Smooth muscle cell (in vitro differentiated cells): ENCODE measurements around the gene GREB1. TPM values are rescaled to one million over a fixed set of nuclear protein-coding genes. Genes with fewer than 3 reads are reported as not detected.

ENCODE experiments used
- DNase-seq: peaks from one replicate; lab custom pipeline; 2025; ENCODE audit not compliant: unreplicated experiment; lab: John Stamatoyannopoulos, UW
- H2AFZ ChIP-seq: fragments of 200-600 bp; sonication (generic); 2 replicates; pipeline ENCODE4 v1.6.0; 2016; ENCODE audit warnings: antibody characterized with exemption, low read depth, mild to moderate bottlenecking
- H3F3A ChIP-seq: fragments of 200-600 bp; sonication (generic); 2 replicates; pipeline ENCODE4 v1.6.0; 2017; ENCODE audit warnings: antibody characterized with exemption, low read depth
- H3K27ac ChIP-seq: fragments of 200-600 bp; sonication (generic); 2 replicates; pipeline ENCODE4 v1.5.1; 2016; ENCODE audit warnings: low read depth, mild to moderate bottlenecking
- H3K27me3 ChIP-seq: fragments of 200-600 bp; sonication (generic); 2 replicates; pipeline ENCODE4 v1.6.1; 2016; ENCODE audit warnings: low read depth, mild to moderate bottlenecking
- H3K36me3 ChIP-seq: fragments of 200-600 bp; sonication (generic); 2 replicates; pipeline ENCODE4 v1.5.1; 2016; ENCODE audit warnings: low read depth
- H3K4me1 ChIP-seq: fragments of 200-600 bp; sonication (generic); 2 replicates; pipeline ENCODE4 v1.5.1; 2016; ENCODE audit warnings: low read depth
- H3K4me2 ChIP-seq: fragments of 200-600 bp; sonication (generic); 2 replicates; pipeline ENCODE4 v1.6.0; 2016; ENCODE audit warnings: mild to moderate bottlenecking
- H3K4me3 ChIP-seq: fragments of 200-600 bp; sonication (generic); 2 replicates; pipeline ENCODE4 v1.5.1; 2016; ENCODE audit warnings: mild to moderate bottlenecking
- H3K79me2 ChIP-seq: fragments of 200-600 bp; sonication (generic); 2 replicates; pipeline ENCODE4 v1.6.0; 2016; ENCODE audit warnings: low read depth, mild to moderate bottlenecking
- H3K9ac ChIP-seq: fragments of 200-600 bp; sonication (generic); 2 replicates; pipeline ENCODE4 v1.6.0; 2016; ENCODE audit warnings: low read depth
- H3K9me3 ChIP-seq: fragments of 200-600 bp; sonication (generic); replicated peaks from 2 replicates; pipeline ENCODE4 v1.5.1; 2016; ENCODE audit warnings: low read depth
- H4K20me1 ChIP-seq: fragments of 200-600 bp; sonication (generic); 2 replicates; pipeline ENCODE4 v1.6.0; 2016; ENCODE audit warnings: low read depth
- CTCF ChIP-seq: fragments of 200-600 bp; sonication (generic); IDR thresholded peaks from 2 replicates; pipeline ENCODE4 v1.5.1; 2017; ENCODE audit warnings: borderline replicate concordance, mild to moderate bottlenecking, antibody characterized with exemption; ENCODE audit not compliant: insufficient read depth, poor library complexity, severe bottlenecking
- WGBS: methylation state at CpG from one replicate; pipeline ENCODE4 v1.1.7; 2016; ENCODE audit warnings: low lambda C conversion rate; 5-methylcytosine and 5-hydroxymethylcytosine counted together
- polyA plus RNA-seq: library from polyadenylated mRNA; unstranded; fragments of >200 nt; fragmentation: Nextera tagmentation; extraction: Ambion mirVana; gene quantifications from 2 replicates; pipeline ENCODE4 v1.2.1, GENCODE V29; 2016
- total RNA-seq: library from RNA; depleted of rRNA; stranded (reverse); fragments of >200 nt; gene quantifications from 2 replicates; pipeline ENCODE4 v1.2.3, GENCODE V29; 2014

Gene GREB1
- total and polyA plus RNA-seq, 2 experiments from 2014 or later = 1.7 to 4.3 TPM

- Histone ChIP-seq H3K36me3 (no peaks in the 10 kb centered on the region), H3K4me2 (peak overlapping the region; percentile 10), H3K27me3 (no peaks in the 10 kb centered on the region), H3K4me1 (peaks cover 29% of the 10 kb centered on the region), H4K20me1 (no peaks in the 10 kb centered on the region), H3K9ac (no peak overlapping the region), H3K9me3 (no peaks in the 10 kb centered on the region), H3F3A (no peaks in the 10 kb centered on the region), H2AFZ (no peak overlapping the region), H3K27ac (no peak overlapping the region), H3K79me2 (no peaks in the 10 kb centered on the region), H3K4me3 (no peak overlapping the region)
- no peak for TF ChIP-seq CTCF
- no peak for DNase-seq
- WGBS = 95% methylated on average over 5 of the region's 5 CpGs
Observed at GRCh38 chr2:11513319-11513718, 20.5 kb upstream of the GREB1 start.

- Histone ChIP-seq H2AFZ (no peak overlapping the region), H3K9me3 (no peaks in the 10 kb centered on the region), H3K4me2 (no peak overlapping the region), H3K27ac (no peak overlapping the region), H3K27me3 (no peaks in the 10 kb centered on the region), H4K20me1 (no peaks in the 10 kb centered on the region), H3K4me3 (no peak overlapping the region), H3F3A (no peaks in the 10 kb centered on the region), H3K36me3 (no peaks in the 10 kb centered on the region), H3K79me2 (no peaks in the 10 kb centered on the region), H3K4me1 (peaks cover 29% of the 10 kb centered on the region), H3K9ac (no peak overlapping the region)
- TF ChIP-seq CTCF = no peak
- WGBS = 94% methylated on average over 3 of the region's 3 CpGs
- no peak for DNase-seq
Observed at GRCh38 chr2:11514081-11514730, 19.6 kb upstream of the GREB1 start.

GRCh38 chr2:11514904-11515303 is 18.9 kb upstream of the GREB1 start:
- 97% methylated on average over 6 of the region's 6 CpGs for WGBS
- Histone ChIP-seq H3K4me3 (no peak overlapping the region), H3F3A (no peaks in the 10 kb centered on the region), H3K4me1 (peaks cover 29% of the 10 kb centered on the region), H3K9ac (no peak overlapping the region), H4K20me1 (no peaks in the 10 kb centered on the region), H3K27me3 (no peaks in the 10 kb centered on the region), H2AFZ (no peak overlapping the region), H3K27ac (no peak overlapping the region), H3K36me3 (no peaks in the 10 kb centered on the region), H3K9me3 (no peaks in the 10 kb centered on the region), H3K4me2 (no peak overlapping the region), H3K79me2 (no peaks in the 10 kb centered on the region)
- no peak for DNase-seq
- no peak for TF ChIP-seq CTCF

GRCh38 chr2:11515490-11515981 is 18.3 kb upstream of the GREB1 start:
- H3K4me1 ChIP-seq = peaks cover 29% of the 10 kb centered on the region
- no peaks in the 10 kb centered on the region for H3K79me2 ChIP-seq
- no peak overlapping the region for H3K4me2 ChIP-seq
- H3K4me3 ChIP-seq = no peak overlapping the region
- no peaks in the 10 kb centered on the region for H3K27me3 ChIP-seq
- H3K36me3 ChIP-seq = no peaks in the 10 kb centered on the region
- TF ChIP-seq CTCF = no peak
- no peak overlapping the region for H3K9ac ChIP-seq
- no peaks in the 10 kb centered on the region for H3K9me3 ChIP-seq
- no peaks in the 10 kb centered on the region for H4K20me1 ChIP-seq
- H2AFZ ChIP-seq = no peak overlapping the region
- H3K27ac ChIP-seq = no peak overlapping the region
- no peaks in the 10 kb centered on the region for H3F3A ChIP-seq
- WGBS = 78% methylated on average over 6 of the region's 6 CpGs
- DNase-seq = no peak
